Measurements from ENCODE around the gene CA11.

Gene CA11

GRCh38 chr19:48628486-48629296 lies 17.3 kb downstream of the CA11 start:
- DNase-seq (ENCODE audit: low spot score): no peak

DNA sequence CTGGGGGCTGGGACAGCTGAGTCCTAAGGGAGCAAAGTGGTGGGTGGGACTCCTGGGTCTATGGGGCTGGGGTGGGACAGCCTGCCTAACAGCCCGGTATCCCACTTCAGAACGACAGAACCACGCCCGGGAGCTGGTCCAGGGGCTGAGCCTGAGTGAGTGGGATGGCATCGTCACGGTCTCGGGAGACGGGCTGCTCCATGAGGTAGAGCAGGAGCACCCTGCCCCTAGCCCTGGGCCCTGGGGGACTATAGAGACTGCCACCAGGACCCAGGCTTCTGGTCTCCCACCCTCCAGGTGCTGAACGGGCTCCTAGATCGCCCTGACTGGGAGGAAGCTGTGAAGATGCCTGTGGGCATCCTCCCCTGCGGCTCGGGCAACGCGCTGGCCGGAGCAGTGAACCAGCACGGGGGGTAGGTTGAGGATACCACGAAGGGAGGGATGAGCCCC lies 18.1 kb downstream of the CA11 start:
- DNase-seq (ENCODE audit: low spot score): no peak

- peak; percentile 48 for DNase-seq (ENCODE audit: low spot score)
Measured at GRCh38 chr19:48627201-48627864, 18.7 kb downstream of the CA11 start.

DNA sequence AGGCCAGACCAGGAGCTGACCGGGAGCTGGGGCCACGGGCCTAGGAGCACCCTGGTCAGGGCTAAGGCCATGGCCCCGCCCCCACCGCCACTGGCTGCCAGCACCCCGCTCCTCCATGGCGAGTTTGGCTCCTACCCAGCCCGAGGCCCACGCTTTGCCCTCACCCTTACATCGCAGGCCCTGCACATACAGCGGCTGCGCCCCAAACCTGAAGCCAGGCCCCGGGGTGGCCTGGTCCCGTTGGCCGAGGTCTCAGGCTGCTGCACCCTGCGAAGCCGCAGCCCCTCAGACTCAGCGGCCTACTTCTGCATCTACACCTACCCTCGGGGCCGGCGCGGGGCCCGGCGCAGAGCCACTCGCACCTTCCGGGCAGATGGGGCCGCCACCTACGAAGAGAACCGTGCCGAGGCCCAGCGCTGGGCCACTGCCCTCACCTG lies 20.1 kb downstream of the CA11 start:
- no peak for DNase-seq (ENCODE audit: low spot score)

GRCh38 chr19:48624791-48625723 lies 20.9 kb downstream of the CA11 start:
- DNase-seq (ENCODE audit: low spot score): no peak

GRCh38 chr19:48624067-48624594 lies 21.9 kb downstream of the CA11 start:
- peak; percentile 97 for DNase-seq (ENCODE audit: low spot score)

- no peak for DNase-seq (ENCODE audit: low spot score)
Measured at GRCh38 chr19:48623556-48624066, 22.4 kb downstream of the CA11 start.

GRCh38 chr19:48619692-48620585 lies 26.0 kb downstream of the CA11 start:
- DNase-seq (ENCODE audit: low spot score): no peak

GRCh38 chr19:48618916-48619691 lies 26.9 kb downstream of the CA11 start, which contains the start of the genes RPL18 and SPHK2:
Gene RPL18 (minus strand): TSS chr19:48619178. CDS start chr19:48619143, 35 bp downstream.
Gene SPHK2 (plus strand): TSS chr19:48619506. CDS start chr19:48620515, 1,009 bp downstream.
- peak; percentile 97 for DNase-seq (ENCODE audit: low spot score)

GRCh38 chr19:48618278-48618915 lies 27.6 kb downstream of the CA11 start:
- no peak for DNase-seq (ENCODE audit: low spot score)

- no peak for DNase-seq (ENCODE audit: low spot score)
Measured at GRCh38 chr19:48617146-48617937, 28.6 kb downstream of the CA11 start.

- no peak for DNase-seq (ENCODE audit: low spot score)
Measured at GRCh38 chr19:48616491-48617056, 29.4 kb downstream of the CA11 start.

DNA sequence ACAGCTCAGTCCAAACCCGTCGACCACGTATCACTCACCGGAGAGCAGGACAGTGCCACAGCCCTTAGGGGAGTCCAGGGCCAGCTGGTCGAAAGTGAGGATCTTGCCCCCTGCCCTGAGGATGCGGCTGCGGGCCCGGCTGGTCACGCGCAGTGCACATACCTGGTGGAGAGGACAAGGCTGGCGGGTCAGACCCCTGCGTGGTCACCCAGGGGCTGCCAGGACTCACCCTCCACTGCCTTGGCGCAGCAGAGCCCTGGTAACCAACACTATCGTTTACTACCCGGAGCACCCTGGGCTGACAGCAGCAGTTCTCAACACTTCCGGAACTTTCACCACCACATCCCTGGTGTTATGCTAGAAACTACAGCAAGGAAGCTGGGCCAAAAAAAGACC lies 29.9 kb downstream of the CA11 start:
- DNase-seq (ENCODE audit: low spot score): no peak

DNA sequence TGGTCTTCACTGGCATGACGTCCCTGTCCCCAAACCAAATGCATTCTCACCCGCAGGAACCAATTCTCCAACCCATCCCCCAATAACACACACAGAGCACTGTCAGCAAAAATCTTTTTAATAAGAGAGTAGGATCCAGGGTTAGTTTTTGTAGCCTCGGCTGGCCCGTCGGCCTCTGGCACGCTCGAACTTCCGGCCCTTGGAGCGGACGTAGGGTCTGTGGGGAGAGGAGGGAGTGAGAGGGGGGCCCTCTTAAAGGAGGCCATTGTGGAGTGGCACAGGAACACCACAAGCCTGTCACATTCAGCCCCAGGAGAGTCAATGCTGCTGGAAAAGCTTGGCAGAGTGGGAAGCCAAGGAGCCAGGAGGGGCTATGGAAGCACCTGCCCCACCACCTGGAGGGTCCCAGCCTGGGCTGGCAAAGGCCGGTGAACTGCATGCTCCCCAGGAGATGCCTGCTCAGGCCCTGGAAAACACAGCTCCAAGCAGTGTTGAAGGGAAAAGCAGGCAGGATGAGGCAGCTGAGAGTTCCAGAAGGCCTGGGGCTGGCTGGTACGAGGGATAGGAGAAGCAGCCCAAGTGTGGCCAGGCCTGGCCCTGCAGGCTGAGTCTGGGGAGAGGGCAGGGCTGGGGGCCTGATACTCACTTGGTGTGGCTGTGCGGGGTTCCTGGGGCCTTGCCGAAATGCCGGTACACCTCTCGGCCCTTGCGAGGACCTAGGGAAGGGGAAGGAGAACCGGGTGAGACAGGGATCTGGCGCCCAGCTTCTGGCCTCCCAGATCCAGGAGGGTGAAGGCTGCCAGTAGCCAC lies 30.6 kb downstream of the CA11 start:
- no peak for DNase-seq (ENCODE audit: low spot score)

DNA sequence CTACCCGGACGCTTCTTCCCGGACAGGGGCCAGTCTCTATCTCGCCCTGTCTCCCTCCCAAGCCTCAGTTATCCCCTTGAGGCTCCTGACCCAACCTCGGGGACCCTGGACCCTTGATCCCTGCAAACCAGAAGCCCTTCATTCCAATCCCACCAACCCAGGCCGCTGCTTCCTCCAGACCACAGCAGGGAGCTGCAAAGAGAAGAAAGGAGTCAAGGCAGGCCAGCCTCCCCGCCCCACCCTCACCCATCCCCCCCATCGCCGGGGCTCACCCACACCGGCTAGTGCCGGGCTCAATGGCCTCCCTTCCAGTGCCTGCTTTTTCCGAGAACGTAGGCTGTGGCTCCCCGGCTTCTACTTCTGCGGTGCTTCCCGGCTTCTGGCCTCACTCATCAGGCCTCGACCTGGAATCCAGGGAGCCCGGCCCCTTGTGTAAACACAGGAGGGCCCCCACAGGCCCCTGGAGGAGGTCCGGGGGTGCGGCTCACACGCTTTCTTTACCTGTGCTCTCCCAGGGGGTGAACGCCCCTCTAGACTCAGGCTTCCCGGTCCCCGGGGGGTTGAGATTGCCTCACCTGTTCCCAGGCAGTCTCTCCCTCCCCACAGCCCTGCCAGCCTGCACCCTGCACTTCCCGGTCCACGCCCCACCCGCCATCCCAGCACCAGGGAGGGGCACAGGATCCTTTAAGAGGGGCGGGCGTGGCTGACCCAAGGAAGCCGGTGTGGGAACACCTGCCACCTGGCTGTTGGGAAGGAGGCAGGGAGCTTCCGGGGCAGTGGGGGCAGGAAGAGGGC lies 31.4 kb downstream of the CA11 start, which contains the start of gene FAM83E:
Gene FAM83E (minus strand): TSS at position 641 of the 795 bp plus-strand sequence. CDS start 1,704 bp downstream, outside the sequence.
- DNase-seq (ENCODE audit: low spot score): no peak

DNA sequence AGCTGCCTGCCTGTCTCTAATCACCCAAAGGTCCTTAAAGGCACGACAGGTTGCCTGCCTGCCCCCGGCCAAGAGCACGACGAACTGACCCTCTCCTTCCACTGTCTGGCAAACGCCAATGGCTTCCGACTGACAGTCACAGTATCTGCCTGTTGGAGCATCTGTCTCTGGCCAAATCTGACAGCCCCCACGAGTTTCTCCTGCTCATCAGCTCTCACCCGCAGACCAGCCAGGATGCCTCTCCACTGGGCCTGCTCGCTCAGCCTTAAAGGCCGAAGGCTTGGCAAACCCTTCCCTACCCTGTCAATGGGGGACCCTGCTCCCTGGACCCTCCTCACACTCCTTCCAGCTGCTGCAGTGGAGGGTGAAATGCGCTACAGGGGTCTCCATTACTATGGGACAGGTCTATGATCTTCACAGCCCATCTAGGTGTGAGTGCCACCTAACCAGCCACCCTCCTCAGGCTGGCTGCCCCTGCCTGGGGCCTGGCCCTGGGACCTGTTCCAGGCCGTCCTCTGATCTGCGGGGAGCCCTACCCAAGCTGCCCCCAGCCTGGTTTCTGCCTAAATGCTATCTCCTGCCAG lies 32.0 kb downstream of the CA11 start:
- DNase-seq (ENCODE audit: low spot score): no peak
